ENCODE results near the gene PTPMT1.
"Not testable (repeated sequence)": the region's sequence is repeated elsewhere in the genome, so short reads cannot be mapped to it uniquely, and the experiment has no call there.

The PTPMT1 gene

DNA sequence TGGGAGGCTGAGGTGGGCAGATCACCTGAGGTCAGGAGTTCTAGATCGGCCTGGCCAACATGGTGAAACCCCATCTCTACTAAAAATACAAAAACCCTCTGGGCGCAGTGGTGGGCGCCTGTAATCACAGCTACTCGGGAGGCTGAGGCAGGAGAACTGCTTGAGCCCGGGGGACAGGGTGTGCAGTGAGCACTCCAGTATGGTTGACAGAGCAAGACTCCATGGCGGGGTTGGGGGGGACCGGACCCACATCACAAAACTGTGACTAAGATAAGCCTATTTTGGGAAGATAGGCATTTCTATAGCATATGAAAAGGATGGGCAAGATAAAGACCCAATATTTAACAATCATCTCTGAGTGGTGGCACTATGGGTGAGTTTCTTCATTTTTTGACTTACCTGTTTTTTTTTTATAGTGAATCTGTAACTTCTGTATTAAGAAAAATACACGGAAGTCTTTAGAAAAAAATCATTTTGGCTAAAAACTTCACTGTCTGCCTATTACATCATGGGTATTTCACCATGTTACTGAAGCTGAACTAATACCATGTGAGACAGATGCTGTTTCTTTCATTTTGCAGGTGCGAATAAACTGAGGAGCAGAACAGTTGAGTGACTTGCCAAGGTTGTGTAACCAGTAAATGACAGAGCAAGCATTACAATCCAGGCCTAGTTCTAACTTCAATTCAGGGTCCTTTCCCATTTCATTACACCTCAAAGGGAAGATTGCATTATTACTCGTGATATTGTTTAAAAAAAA, 14.9 kb upstream of the PTPMT1 start:
- no peak for DNase-seq

DNA sequence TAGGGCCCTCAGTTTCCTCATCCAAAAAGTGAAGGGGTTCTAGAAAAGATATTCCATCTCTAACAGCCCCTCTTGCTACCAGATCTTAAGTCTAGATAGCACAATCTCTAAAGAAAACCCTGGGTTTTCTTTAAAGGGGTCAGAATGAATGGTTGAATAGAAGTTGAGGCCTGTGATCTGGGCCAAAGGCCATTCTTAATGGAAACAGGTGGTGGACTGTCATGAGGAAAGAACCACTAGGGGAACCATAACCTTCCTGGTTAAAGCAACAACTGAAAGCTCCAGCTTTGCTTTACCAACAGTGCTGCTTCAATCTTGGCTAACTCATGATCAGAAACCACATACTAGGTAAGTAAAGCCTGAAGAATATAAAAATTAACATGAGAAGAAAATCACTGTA, 14.3 kb upstream of the PTPMT1 start:
- DNase-seq = no peak

DNA sequence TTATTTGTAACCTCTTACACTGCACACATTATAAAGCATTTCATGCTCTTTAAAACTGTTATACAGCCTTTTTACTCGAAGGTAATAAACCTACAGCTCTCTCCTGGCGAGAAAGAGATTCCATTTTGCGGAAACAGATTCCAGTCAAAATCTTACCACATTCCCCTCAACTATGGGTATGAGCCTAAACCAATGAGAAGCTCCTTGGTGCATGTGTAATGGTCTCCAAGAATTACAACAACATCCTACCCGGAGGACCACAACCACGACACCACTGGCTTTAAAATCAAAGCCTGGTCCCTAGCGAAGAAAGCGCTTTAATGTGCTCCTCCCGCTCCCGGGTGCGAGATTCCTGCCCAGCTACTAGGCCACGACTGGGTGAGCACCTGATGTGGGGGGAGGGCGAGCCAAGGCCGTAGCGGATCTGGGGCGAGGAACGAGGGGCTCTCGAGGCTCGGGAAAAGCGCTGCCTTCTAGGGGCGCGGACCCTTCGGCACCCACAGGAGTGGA, 13.3 kb upstream of the PTPMT1 start:
- no peak for DNase-seq

DNA sequence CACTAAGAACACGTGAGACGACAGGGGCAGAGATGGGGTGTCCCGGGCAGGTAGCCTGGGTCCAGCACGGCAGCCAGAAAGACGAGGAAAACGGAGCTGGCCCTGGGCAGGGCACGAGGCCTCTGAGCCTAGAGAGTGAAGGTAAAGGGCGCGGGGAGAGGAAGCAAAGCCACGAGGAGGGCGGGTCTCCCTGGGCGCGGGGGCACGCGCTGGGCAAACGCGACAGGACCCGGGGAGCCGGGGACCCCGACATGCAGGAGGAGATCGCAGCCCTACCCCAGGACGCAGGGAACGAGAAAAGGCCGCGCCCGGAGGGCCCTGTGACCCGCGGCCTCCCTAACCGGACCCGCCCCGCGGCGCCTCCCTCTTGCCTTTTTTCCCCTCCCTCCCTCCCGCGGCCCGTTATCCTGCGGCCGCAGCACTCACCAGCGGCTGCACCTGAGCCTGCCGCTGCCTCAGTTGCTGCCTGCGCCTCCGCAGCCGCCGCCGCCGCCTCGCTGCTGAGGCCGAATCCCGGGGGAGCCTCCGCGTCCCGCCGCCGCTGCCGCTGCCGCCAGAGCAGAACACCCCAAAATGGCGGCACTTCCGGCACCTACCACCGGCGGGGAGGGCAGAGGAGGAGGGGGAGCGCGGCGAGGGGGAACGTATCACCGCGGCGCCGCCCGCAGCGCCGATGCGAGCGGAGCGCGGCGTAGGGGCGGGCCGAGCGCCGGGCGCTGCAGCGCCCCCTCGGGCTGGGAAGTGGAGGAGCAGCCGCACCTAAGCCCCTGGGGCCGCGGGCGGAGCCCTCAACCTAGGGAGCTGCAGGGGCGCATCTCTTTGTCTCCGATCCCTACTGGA, 12.6 kb upstream of the PTPMT1 start, which contains the start of gene CELF1:
Gene CELF1, minus strand, starts transcription at position 567 of the 840 bp plus-strand sequence. CDS start 53,609 bp downstream, outside the sequence.
- peak; percentile 92 for DNase-seq

DNA sequence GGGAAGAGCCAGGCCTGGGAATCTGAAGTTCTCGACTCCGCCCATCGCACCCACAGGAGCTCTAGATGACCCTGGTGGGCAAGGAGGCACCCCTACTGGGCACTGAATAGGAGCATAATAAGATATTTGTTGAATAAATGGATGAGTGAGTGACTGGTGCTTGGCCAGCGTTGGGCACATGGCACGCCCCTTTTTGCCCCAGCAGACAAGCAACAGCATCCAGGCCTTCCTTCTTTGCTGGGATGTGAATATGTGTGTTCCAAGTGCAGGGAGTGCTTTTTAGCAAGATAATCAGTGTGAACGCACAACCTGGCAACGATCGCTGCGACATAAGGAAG, 12.0 kb upstream of the PTPMT1 start:
- DNase-seq = no peak

DNA sequence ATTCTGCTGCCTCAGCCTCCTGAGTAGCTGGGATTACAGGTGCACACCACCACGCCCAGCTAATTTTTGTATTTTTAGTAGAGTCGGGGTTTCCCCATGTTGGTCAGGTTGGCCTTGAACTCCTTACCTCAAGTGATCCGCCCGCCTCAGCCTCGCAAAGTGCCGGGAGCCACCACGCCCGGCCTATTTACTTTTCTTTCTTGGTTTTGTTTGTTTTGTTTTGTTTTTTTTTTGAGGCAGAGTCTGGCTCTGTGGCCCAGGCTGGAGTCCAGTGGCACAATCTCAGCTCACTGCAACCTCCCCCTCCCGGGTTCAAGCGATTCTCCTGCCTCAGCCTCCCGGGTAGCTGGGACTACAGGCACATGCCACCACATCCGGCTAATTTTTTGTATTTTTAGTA, 8.4 kb upstream of the PTPMT1 start:
- not testable (repeated sequence) for DNase-seq

DNA sequence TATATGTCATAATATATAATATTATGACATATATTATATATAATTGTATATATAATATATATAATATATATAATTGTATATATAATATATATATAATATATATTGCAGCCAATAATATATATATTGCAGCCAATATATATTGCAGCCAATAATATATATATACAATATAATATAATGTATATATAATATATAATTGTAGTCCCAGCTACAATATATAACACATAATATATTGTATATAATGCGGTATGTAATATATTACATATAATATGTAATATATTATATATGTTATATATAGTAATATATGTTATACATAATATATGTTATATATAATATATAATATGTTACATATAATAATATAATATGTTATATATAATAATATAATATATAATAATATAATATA, 6.7 kb upstream of the PTPMT1 start:
- no peak for DNase-seq

DNA sequence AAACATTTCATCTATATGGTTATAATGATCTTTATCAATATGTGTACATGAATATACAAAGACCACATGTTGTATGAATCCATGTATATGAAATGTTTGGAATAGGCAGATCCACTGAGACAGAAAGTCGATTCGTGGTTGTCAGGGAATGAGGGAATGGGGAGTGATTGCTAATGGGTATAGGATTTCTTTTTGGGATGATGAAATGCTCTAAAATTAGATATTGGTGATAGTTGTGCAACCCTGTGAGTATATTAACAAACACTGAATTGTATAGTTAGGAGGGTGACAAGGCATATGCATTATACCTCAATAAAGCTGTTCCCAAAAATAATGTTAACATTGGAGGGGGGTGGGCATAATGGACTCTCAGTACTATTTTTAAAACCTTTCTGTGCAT, 5.0 kb upstream of the PTPMT1 start:
- no peak for DNase-seq

DNA sequence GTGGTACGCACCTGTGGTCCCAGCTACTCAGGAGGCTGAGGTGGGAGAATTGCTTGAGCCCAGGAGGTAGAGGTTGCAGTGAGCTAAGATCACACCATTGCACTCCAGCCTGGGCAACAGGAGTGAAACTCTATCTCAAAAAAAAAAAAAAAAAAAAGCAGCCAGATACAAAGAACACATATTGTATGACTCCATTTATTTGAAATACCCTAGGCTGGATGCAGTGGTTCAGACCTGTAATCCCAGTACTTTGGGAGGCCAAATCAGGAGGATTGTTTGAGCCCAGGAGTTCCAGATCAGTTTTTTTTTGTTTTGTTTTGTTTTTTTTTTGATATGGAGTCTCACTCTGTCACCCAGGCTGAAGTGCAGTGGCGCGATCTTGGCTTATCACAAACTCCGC, 3.0 kb upstream of the PTPMT1 start:
- DNase-seq = not testable (repeated sequence)

DNA sequence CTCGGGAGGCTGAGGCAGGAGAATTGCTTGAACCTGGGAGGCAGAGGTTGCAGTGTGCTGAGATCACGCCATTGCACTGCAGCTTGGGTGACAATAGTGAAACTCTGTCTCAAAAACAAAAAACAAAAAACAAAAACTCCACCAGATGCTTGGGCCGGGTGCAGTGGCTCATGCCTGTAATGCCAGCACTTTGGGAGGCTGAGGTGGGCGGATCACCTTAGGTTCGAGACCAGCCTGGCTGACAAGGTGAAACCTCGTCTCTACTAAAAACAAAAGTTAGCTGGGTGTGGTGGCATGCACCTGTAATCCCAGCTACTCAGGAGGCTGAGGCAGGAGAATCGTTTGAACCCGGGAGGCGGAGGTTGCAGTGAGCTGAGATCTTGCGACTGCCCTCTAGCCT, 1.0 kb upstream of the PTPMT1 start:
- DNase-seq = not testable (repeated sequence)

DNA sequence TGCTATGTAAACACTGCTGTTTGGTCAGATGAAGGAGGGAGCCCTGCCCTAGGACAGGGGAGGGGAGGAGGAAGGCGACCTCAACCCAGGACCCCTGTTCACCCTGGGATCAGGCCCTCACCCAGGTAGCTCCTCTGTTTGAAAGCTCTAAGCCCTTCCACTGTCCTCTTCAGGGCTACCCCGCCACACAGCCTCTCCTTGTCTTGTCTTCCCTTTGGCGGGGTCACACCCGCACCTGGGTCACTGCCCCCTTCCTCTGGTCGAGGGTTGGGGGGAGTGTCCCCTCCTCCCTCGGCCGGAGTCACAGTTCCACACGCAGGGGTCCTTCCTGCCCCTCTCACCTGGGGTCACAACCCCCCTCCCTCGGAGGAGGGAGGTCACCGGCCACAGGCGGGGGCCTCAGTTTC, 463 bp upstream of the PTPMT1 start:
- no peak for DNase-seq

DNA sequence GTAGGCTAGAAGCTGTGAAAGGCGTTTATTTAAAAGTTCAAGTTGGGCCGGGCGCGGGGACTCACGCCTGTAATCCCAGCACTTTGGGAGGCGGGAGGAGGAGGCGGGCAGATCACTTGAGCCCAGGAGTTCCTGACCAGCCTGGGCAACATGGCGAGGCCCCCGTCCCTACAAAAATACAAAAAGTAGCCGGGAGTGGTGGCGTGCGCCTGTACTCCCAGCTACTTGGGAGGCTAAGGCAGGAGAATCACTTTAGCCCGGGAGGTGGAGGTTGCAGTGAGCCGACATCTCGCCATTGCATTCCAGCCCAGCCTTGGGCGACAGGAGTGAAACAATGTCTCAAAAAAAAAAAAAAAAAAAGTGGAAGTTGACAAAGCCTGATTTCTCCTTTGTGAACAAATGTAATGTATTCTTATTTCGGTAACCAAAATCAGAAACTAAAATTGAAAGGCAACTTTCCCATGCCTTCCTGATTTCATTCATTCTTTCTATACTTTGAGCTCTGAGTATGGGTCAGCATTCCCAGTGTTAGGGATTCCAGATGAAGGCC, 825 bp downstream of the PTPMT1 start:
- DNase-seq = no peak

DNA sequence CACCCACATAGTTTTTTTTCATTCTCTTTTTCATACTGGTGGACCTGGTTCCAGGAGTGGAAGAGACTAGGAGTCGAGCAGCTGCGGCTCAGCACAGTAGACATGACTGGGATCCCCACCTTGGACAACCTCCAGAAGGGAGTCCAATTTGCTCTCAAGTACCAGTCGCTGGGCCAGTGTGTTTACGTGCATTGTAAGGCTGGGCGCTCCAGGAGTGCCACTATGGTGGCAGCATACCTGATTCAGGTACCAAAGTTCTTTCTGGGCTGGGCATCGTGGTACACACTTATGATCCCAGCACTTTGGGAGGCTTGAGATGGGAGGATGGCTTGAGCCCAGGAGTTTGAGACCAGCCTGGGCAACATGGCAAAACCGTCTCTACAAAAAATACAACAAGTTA, 4.2 kb downstream of the PTPMT1 start:
- no peak for DNase-seq

DNA sequence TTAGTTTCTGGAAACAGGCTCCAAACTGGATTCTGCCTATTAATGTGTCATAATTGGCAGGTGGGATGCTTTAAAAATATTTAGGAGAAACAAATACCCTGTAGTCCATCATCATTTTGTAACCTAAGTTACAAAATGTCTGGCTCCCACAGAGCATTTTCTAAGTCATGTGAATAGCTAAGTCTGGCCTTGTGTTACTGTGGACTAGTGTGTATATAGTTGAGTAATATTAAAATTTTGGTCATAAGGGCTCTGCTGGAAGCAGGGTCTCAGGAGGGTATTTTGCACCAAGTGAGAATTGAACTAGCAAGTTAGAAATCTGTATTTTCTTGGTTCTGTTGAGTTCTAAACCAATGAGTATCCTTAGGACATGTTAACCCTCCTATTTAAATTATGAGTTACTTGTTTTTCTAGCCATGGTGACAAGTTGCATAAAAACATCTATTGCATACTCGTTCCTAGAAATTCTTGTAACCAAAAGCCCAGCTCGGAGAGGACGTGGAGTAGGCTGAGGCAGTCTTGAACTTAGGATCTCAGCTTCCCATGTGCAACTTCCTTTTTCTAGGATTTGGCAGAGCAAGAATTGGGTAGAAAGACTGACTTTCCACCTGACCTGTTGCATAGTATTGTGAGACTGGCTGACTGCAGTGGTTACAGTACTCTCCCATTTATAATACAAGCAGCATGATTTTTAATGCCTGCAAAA, 5.4 kb downstream of the PTPMT1 start:
- no peak for DNase-seq

DNA sequence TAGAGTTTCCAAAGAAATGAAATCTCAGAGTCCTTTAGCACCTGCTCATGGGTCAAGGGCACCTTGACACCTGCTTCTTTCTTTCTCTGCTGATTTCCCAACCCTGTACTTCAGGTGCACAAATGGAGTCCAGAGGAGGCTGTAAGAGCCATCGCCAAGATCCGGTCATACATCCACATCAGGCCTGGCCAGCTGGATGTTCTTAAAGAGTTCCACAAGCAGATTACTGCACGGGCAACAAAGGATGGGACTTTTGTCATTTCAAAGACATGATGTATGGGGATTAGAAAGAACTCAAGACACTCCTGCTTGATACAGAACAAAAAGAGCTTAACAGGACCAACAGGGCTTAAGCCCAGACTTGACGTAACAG, 5.9 kb downstream of the PTPMT1 start:
- DNase-seq = no peak

DNA sequence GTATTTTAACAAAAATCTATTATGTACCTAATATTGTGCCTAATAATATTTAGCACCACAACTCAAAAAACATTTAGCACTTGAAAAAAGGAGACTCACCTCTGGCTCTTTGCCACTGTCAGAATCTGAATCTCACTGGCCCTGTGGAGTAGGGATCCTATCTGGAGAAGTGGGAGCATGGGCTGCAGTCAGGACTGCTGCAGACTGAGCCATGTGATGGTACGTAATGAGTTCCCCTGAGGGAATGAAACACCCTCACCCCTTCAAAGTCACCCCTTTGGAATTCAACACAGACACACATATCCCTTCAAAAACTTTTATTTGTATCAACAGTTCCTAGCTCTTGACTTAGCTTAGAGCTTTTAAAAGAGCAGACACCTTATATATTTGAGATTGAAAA, 6.5 kb downstream of the PTPMT1 start:
- no peak for DNase-seq

DNA sequence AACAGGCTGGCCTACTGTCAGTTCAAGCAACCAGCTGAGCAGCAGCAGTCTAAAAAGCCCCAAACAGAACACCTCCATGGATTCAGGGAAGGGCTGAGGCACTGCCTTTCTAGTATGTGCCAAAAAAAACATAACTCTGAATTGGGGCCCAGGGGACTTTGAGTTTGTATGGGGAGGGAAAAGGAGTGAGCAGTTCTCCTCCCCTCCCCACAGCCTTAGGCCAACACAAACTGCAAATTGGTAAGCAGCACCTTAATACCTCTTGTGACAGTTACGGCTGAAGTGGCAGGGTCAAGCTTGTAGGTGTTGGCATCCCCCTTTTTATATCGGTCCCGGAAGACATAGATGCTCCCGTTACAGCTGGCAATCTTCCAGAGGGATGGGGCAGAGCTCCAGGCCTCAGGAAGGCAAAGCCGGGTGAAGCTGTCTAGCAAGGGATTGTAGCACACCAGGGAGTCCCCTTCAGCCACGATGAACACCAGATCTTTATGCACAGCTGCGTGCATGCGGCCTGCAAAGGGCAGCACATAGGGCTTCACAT, 7.4 kb downstream of the PTPMT1 start:
- no peak for DNase-seq

DNA sequence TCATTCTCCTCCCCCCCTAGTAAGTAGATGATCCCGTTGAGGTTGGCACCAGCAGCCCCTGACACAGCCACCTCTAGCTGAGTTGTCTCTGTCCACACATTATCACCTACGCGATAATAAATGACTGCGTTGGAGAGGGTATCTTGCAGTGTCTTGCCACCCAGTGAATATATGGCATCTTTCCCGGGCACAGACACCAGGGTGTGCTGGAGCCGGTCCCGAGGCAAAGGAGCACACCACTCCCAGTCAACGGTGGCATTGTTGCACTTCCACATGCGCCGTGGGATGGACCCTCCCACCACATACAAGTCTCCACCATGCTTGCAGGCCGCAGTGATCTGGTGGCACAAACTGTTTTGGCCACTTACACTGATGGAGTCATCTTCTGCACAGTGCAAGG, 7.9 kb downstream of the PTPMT1 start:
- DNase-seq = no peak

DNA sequence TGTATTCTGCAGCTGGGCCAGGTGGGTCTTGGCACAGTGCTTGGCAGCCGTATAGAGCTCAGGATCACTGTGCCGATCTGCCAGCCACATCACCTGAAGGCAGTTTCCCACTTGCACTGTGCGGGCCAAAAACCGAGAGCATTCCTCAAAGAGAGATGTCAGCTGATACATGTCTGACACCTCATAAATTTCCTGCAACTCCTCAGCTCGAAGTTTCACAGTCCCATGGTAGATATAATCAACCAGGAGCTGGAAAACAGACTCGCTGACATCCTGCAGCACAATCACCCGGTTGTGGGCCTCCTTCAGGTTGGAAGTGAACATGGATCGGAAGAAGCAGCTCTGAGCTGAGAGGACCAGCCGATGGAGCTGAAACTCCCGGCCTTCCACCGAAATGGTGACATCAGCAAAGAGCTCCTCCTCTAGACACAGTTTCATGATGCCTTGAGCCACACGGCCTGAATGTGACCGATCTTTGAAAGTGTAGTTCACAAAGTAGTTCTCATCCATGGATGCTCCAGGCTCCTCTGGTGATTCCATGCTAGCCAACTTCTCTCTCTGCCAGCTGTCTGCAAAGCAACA, 12.2 kb downstream of the PTPMT1 start:
- no peak for DNase-seq

DNA sequence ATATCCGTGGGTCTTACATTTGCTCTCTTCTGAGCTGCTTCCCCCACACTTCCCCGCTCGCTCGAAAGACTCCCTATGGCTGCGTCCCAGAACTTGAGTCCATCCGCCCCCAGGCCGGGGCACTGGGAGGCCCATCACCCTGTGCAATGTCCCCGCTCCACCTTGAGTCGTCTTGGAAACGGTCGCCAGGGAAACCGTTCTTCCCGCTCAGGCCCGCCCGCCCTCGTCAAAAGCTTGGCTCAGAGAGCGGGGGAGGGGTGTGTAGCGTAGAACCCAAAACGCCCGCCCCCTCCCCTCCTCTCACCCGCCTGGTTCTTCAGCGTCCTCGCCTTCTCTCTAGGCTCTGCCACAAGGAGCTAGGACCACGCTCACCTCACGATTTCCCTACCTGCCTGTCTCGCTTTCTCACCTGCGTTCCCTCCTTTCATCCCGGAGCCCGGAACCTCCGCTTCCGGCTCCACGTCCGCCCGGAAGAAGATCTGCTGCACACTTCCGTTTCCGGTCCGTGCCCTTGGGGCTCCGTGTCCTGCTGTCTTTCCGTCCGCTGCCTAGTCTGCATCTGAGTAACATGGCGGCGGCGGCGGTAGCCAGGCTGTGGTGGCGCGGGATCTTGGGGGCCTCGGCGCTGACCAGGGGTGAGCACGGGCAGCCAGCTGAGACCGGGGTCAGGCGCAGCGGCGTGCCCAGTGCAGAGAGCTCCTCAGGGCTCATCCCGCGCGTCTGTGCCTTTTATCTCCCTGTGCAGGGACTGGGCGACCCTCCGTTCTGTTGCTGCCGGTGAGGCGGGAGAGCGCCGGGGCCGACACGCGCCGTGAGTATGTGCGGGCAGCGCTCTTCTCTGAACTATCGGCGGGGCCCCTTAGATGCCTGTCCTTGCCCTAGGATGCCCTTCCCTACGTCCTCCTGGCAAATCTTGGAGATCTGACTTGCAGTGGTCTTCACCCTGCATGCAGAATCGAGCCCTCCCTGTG, 13.4 kb downstream of the PTPMT1 start, which contains the start of the genes KBTBD4 and NDUFS3:
Gene KBTBD4, minus strand, starts transcription at position 447 of the 971 bp plus-strand sequence. Its CDS starts 19 bp downstream, at position 428.
Gene NDUFS3, plus strand, starts transcription at position 551 of the 971 bp plus-strand sequence. Its CDS starts 18 bp downstream, at position 569.
- peak; percentile 81 for DNase-seq

DNA sequence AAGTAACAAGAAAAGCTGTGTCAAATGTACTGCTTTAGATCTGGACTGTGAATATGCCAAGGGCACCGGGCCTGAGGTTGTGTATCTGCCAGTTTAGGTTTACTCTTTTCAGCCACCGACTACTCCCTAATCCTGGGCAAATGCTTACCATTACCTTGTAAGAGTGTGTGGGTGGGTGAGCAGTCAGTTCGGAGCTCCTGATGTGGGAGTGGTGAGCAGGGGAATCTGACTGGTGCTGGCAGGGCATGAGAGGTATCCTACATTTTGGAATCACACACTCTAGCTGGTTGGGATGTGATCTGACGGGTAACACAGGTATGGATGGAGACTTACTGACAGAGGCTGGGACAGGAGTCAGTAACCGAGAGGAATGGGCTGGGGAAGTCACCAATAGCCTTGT, 18.4 kb downstream of the PTPMT1 start:
- DNase-seq = no peak
